Measurements from ENCODE around the gene ATG101. TPM values are rescaled to one million over a fixed set of nuclear protein-coding genes. Genes with fewer than 3 reads are reported as not detected.

ATG101 gene
- total and polyA plus RNA-seq, 7 experiments from 2014 or later: 20.7 to 39.7 (median 30.9) TPM

GRCh38 chr12:52023976-52024688 is 45.6 kb upstream of the ATG101 start:
- H3K27ac Mint-ChIP-seq: peak overlapping the region; percentile 85 to 99 (median 93)
- Histone ChIP-seq H3K4me3 (ENCODE audit: low read length) (peak overlapping the region; percentile 71), H3K27me3 (ENCODE audit: control insufficient read depth in 2 of 2, insufficient read depth in 2 of 2, low read length in 2 of 2) (no peaks in the 10 kb centered on the region), H3K9me3 (ENCODE audit: control insufficient read depth in 2 of 3, low read length in 3 of 3) (no peaks in the 10 kb centered on the region), H3K27ac (ENCODE audit: low read depth, low read length) (peak overlapping the region; percentile 69), H3K36me3 (ENCODE audit: control insufficient read depth in 2 of 3, insufficient read depth in 3 of 3, low read length in 3 of 3) (no peaks in the 10 kb centered on the region), H3K4me1 (ENCODE audit: control insufficient read depth in 2 of 2, insufficient read depth in 2 of 2, low read length in 2 of 2) (peaks cover 17 to 29% of the 10 kb centered on the region in 2 donors)
- peaks cover 0 to 1% (median 0%) of the 10 kb centered on the region in 5 donors for H3K36me3 Mint-ChIP-seq
- DNase-seq (no peak), ATAC-seq (no peak)
- CTCF ChIA-PET: interaction anchor here (0.5 to 14.8 kb wide), 21 partner anchors 9 to 907 kb away, joined by 3 to 457 read pairs (median 7); partner anchors contain the start of genes ATG101, NR4A1, SMIM41 and TAMALIN
- H3K27me3 Mint-ChIP-seq: peaks cover 0 to 16% (median 0%) of the 10 kb centered on the region in 5 donors
- intact Hi-C loops (cut with micrococcal nuclease): loop anchor here (1.0 to 10.0 kb wide), 9 partner anchors 13 to 982 kb away; partner anchors contain the start of genes EIF4B (in 2 of the 2), TAMALIN (in 2 of the 2) and ACVR1B (in 1 of the 2)
- POLR2A ChIA-PET: interaction anchor here (0.7 to 10.5 kb wide), 14 partner anchors 8 to 118 kb away, joined by 3 to 162 read pairs (median 8); partner anchors contain the start of genes ATG101, NR4A1, SMIM41 and TAMALIN
- no peaks in the 10 kb centered on the region for H3K9me3 Mint-ChIP-seq
- peak overlapping the region; percentile 77 to 96 (median 87) for H3K4me3 Mint-ChIP-seq
- peaks cover 34 to 49% (median 40%) of the 10 kb centered on the region in 7 donors for H3K4me1 Mint-ChIP-seq

GRCh38 chr12:52024845-52025230 is 44.9 kb upstream of the ATG101 start:
- no peaks in the 10 kb centered on the region for H3K9me3 Mint-ChIP-seq
- H3K4me1 ChIP-seq (ENCODE audit: control insufficient read depth in 2 of 2, insufficient read depth in 2 of 2, low read length in 2 of 2): peaks cover 17 to 29% of the 10 kb centered on the region in 2 donors
- H3K27me3 ChIP-seq (ENCODE audit: control insufficient read depth in 2 of 2, insufficient read depth in 2 of 2, low read length in 2 of 2): no peaks in the 10 kb centered on the region
- H3K27me3 Mint-ChIP-seq: peaks cover 0 to 16% (median 0%) of the 10 kb centered on the region in 5 donors
- H3K36me3 ChIP-seq (ENCODE audit: control insufficient read depth in 2 of 3, insufficient read depth in 3 of 3, low read length in 3 of 3): no peaks in the 10 kb centered on the region
- ChIA-PET CTCF (interaction anchor here (0.7 to 14.8 kb wide), 34 partner anchors 8 to 1022 kb away, joined by 3 to 457 read pairs (median 6); partner anchors contain the start of genes ATG101, NR4A1, SMIM41 and TAMALIN), POLR2A (interaction anchor here (0.6 to 10.5 kb wide), 13 partner anchors 10 to 119 kb away, joined by 3 to 162 read pairs (median 7); partner anchors contain the start of genes ATG101, NR4A1, SMIM41 and TAMALIN)
- H3K9me3 ChIP-seq (ENCODE audit: control insufficient read depth in 2 of 3, low read length in 3 of 3): no peaks in the 10 kb centered on the region
- H3K4me3 Mint-ChIP-seq: peak overlapping the region; percentile 77 to 96 (median 87)
- H3K4me1 Mint-ChIP-seq: peaks cover 34 to 49% (median 40%) of the 10 kb centered on the region in 7 donors
- H3K4me3 ChIP-seq (ENCODE audit: low read length): peak overlapping the region; percentile 71
- DNase-seq: peak in 4 of 9 donors; percentile 44 to 65 (median 54)
- peaks cover 0 to 1% (median 0%) of the 10 kb centered on the region in 5 donors for H3K36me3 Mint-ChIP-seq
- intact Hi-C loops (cut with micrococcal nuclease): loop anchor here (1.0 to 10.0 kb wide), 9 partner anchors 8 to 981 kb away; partner anchors contain the start of genes ATG101 (in 2 of the 2), EIF4B (in 2 of the 2) and NR4A1 (in 2 of the 2)
- no peak for ATAC-seq
- peak overlapping the region; percentile 69 for H3K27ac ChIP-seq (ENCODE audit: low read depth, low read length)
- peak overlapping the region; percentile 87 to 99 (median 93) for H3K27ac Mint-ChIP-seq

DNA sequence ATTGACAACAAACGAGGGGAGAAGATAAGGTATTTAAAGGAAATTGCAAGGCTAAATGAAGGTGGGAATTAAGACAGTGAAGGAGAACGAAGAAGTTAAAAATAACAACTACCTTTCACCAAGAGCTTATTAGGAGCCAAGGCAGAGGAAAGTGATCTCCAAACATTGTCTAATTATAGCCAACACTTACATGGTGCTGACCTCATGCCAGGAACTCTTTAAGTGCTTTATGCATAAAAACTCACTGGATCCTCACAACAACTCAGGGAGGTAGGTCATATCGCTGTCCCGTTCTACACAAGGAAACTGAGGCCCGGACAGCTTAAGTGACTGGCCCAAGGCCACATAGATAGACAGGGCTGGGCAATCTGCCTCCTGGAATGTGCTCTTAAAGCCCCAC is 43.5 kb upstream of the ATG101 start:
- H3K36me3 ChIP-seq (ENCODE audit: control insufficient read depth in 2 of 3, insufficient read depth in 3 of 3, low read length in 3 of 3): no peaks in the 10 kb centered on the region
- no peak overlapping the region for H3K4me3 ChIP-seq (ENCODE audit: low read length)
- Mint-ChIP-seq H3K27me3 (peaks cover 0 to 5% (median 0%) of the 10 kb centered on the region in 5 donors), H3K36me3 (peaks cover 0 to 1% (median 0%) of the 10 kb centered on the region in 5 donors), H3K4me3 (peak overlapping the region in 1 of 10 donors; percentile 94), H3K27ac (peak overlapping the region in 7 of 9 donors; percentile 87 to 99 (median 90)), H3K9me3 (no peaks in the 10 kb centered on the region), H3K4me1 (peaks cover 23 to 36% (median 28%) of the 10 kb centered on the region in 7 donors)
- DNase-seq (no peak), ATAC-seq (no peak)
- H3K9me3 ChIP-seq (ENCODE audit: control insufficient read depth in 2 of 3, low read length in 3 of 3): no peaks in the 10 kb centered on the region
- H3K27ac ChIP-seq (ENCODE audit: low read depth, low read length): peak overlapping the region; percentile 69
- H3K4me1 ChIP-seq (ENCODE audit: control insufficient read depth in 2 of 2, insufficient read depth in 2 of 2, low read length in 2 of 2): peaks cover 17 to 29% of the 10 kb centered on the region in 2 donors
- ChIA-PET CTCF (interaction anchor here (1.2 to 14.8 kb wide), 21 partner anchors 10 to 325 kb away, joined by 3 to 457 read pairs (median 10); partner anchors contain the start of genes ATG101, NR4A1, SMIM41 and TAMALIN), POLR2A (interaction anchor here (0.9 to 10.5 kb wide), 9 partner anchors 8 to 95 kb away, joined by 3 to 162 read pairs (median 7); partner anchors contain the start of genes ATG101, SMIM41 and TAMALIN)
- no peaks in the 10 kb centered on the region for H3K27me3 ChIP-seq (ENCODE audit: control insufficient read depth in 2 of 2, insufficient read depth in 2 of 2, low read length in 2 of 2)
- intact Hi-C loops (cut with micrococcal nuclease): loop anchor here (10.0 kb wide), 2 partner anchors 219 to 979 kb away; partner anchors contain the start of gene EIF4B (in 1 of the 2)

DNA sequence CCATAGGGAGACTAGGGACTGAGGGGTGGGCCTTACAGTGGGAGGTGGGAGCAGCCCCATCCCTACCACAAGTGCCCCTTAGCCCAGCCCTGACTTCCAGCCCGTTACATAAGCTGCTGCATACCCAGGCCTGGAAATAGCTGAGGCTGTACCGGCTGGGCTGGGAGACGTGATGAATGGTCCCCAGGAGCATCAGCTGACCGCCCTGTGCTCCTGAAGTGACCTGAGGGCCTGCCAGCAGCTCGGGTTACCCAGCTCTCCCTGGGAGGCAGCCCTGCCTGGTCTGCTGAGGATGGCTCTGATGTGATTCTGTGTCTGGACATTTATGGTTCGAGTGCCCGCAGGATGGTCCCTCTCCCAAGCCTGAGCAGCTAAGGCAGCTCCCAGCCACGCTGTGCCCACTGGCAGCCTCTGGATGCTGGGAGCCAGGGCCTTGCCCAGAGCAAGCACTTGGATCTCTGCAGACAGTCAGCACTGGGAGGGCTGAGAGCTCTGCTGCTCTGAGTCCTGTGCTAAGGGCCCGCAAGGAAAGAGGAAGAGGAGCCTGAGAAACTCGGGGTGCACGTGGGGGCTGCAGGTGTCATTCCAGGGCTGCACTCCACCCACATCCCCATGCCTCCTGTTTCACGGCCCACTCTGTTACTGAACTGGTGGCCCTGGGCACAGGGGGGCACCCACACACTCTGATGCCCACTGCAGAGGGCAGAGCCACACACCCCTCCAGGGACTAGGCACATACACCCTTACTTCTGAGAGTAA is 42.5 kb upstream of the ATG101 start:
- peaks cover 0 to 5% (median 0%) of the 10 kb centered on the region in 5 donors for H3K27me3 Mint-ChIP-seq
- CTCF ChIA-PET: interaction anchor here (0.7 to 14.8 kb wide), 8 partner anchors 21 to 300 kb away, joined by 3 to 457 read pairs (median 16); partner anchors contain the start of genes ATG101, NR4A1 and SMIM41
- no peaks in the 10 kb centered on the region for H3K9me3 Mint-ChIP-seq
- ATAC-seq (no peak), DNase-seq (no peak)
- Histone ChIP-seq H3K4me1 (ENCODE audit: control insufficient read depth in 2 of 2, insufficient read depth in 2 of 2, low read length in 2 of 2) (peaks cover 17 to 29% of the 10 kb centered on the region in 2 donors), H3K27ac (ENCODE audit: low read depth, low read length) (no peak overlapping the region), H3K27me3 (ENCODE audit: control insufficient read depth in 2 of 2, insufficient read depth in 2 of 2, low read length in 2 of 2) (no peaks in the 10 kb centered on the region), H3K9me3 (ENCODE audit: control insufficient read depth in 2 of 3, low read length in 3 of 3) (no peaks in the 10 kb centered on the region), H3K36me3 (ENCODE audit: control insufficient read depth in 2 of 3, insufficient read depth in 3 of 3, low read length in 3 of 3) (no peaks in the 10 kb centered on the region), H3K4me3 (ENCODE audit: low read length) (no peak overlapping the region)
- peaks cover 23 to 38% (median 32%) of the 10 kb centered on the region in 7 donors for H3K4me1 Mint-ChIP-seq
- peaks cover 0 to 1% (median 0%) of the 10 kb centered on the region in 5 donors for H3K36me3 Mint-ChIP-seq
- peak overlapping the region in 1 of 9 donors; percentile 43 for H3K27ac Mint-ChIP-seq
- intact Hi-C loops (cut with micrococcal nuclease): loop anchor here (10.0 kb wide), 2 partner anchors 218 to 978 kb away; partner anchors contain the start of gene EIF4B (in 1 of the 2)
- POLR2A ChIA-PET: interaction anchor here (1.2 to 10.5 kb wide), 4 partner anchors 9 to 55 kb away, joined by 3 to 162 read pairs (median 20); partner anchors contain the start of genes SMIM41 and TAMALIN
- peak overlapping the region in 1 of 10 donors; percentile 17 for H3K4me3 Mint-ChIP-seq

GRCh38 chr12:52029685-52030084 is 40.1 kb upstream of the ATG101 start:
- Histone ChIP-seq H3K4me1 (ENCODE audit: control insufficient read depth in 2 of 2, insufficient read depth in 2 of 2, low read length in 2 of 2) (peaks cover 16 to 17% of the 10 kb centered on the region in 2 donors), H3K4me3 (ENCODE audit: low read length) (no peak overlapping the region), H3K27ac (ENCODE audit: low read depth, low read length) (no peak overlapping the region), H3K36me3 (ENCODE audit: control insufficient read depth in 2 of 3, insufficient read depth in 3 of 3, low read length in 3 of 3) (no peaks in the 10 kb centered on the region), H3K9me3 (ENCODE audit: control insufficient read depth in 2 of 3, low read length in 3 of 3) (no peaks in the 10 kb centered on the region), H3K27me3 (ENCODE audit: control insufficient read depth in 2 of 2, insufficient read depth in 2 of 2, low read length in 2 of 2) (no peaks in the 10 kb centered on the region)
- Mint-ChIP-seq H3K27me3 (peaks cover 0 to 10% (median 0%) of the 10 kb centered on the region in 5 donors), H3K36me3 (peaks cover 0 to under 1% (median 0%) of the 10 kb centered on the region in 5 donors), H3K9me3 (no peaks in the 10 kb centered on the region), H3K4me3 (no peak overlapping the region), H3K27ac (peak overlapping the region in 2 of 9 donors; percentile 22 to 56), H3K4me1 (peaks cover 23 to 41% (median 40%) of the 10 kb centered on the region in 7 donors)
- ChIA-PET POLR2A (interaction anchor here (0.9 to 1.4 kb wide), 2 partner anchors 31 to 40 kb away, joined by 3 to 4 read pairs; partner anchors contain the start of gene ATG101), CTCF (interaction anchor here (0.9 to 14.8 kb wide), 3 partner anchors 34 to 48 kb away, joined by 3 to 457 read pairs (median 4); partner anchors contain the start of genes ATG101 and SMIM41)
- intact Hi-C loops (cut with micrococcal nuclease): loop anchor here (10.0 kb wide), 2 partner anchors 215 to 975 kb away; partner anchors contain the start of gene EIF4B (in 1 of the 2)
- DNase-seq: no peak
- ATAC-seq: no peak

Measured in naive thymus-derived CD4-positive, alpha-beta T cell (primary cell).